Measurements from ENCODE around the gene LAMA4.

DNA sequence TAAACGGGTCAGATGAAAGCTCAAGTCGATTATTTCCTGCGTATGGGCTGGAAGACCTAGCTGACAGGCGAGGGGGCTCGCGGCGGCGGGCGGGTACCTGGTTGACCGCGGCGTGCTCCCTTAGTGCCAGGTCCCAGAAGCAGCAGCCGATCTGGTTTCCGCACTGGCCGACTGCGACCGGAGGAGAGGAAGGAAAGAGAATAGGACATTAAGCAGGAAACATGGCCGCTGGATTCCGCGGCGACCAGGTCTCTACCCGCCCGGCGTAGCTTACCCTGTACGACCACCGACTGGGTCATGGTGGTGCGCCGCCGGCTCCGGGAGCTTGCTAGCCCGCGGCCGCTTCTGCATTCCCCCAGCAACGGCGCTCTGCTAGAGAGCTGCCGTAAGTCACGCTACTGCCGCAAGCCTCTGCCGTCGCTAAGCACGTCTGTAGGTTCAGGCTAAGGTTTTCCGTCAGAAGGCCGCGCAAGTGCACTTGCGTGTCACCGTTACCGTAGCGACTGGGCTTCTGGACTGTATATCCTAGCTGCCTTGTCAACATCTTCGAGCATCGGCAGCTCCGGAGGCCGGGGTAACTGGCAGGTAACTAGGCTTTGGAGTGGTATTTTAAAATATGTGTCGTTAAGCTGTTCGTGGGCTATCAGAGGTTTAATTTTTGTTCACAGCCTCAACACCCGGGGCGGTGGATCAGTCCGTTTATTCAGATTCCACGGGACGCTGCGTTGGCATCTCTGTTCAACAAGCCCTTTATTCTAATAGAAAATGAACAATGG lies 167.0 kb downstream of the LAMA4 start, which contains the start of the genes FAM229B and TUBE1:
- TF ChIP-seq, protein P1, sequence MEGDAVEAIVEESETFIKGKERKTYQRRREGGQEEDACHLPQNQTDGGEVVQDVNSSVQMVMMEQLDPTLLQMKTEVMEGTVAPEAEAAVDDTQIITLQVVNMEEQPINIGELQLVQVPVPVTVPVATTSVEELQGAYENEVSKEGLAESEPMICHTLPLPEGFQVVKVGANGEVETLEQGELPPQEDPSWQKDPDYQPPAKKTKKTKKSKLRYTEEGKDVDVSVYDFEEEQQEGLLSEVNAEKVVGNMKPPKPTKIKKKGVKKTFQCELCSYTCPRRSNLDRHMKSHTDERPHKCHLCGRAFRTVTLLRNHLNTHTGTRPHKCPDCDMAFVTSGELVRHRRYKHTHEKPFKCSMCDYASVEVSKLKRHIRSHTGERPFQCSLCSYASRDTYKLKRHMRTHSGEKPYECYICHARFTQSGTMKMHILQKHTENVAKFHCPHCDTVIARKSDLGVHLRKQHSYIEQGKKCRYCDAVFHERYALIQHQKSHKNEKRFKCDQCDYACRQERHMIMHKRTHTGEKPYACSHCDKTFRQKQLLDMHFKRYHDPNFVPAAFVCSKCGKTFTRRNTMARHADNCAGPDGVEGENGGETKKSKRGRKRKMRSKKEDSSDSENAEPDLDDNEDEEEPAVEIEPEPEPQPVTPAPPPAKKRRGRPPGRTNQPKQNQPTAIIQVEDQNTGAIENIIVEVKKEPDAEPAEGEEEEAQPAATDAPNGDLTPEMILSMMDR (conservative IDR thresholded peaks at IDR 0.05), result no peak
- TF ChIP-seq EZH2 (IDR thresholded peaks at IDR 0.05; ENCODE audit: low read depth), result no peak

Data from PC-9 (cell line).